Measurements from ENCODE around the gene TCFL5. TPM values are rescaled to one million over a fixed set of nuclear protein-coding genes. Genes with fewer than 3 reads are reported as not detected.

Gene TCFL5
- total RNA-seq, 1 donor from 2014 or later: 12.8 TPM

DNA sequence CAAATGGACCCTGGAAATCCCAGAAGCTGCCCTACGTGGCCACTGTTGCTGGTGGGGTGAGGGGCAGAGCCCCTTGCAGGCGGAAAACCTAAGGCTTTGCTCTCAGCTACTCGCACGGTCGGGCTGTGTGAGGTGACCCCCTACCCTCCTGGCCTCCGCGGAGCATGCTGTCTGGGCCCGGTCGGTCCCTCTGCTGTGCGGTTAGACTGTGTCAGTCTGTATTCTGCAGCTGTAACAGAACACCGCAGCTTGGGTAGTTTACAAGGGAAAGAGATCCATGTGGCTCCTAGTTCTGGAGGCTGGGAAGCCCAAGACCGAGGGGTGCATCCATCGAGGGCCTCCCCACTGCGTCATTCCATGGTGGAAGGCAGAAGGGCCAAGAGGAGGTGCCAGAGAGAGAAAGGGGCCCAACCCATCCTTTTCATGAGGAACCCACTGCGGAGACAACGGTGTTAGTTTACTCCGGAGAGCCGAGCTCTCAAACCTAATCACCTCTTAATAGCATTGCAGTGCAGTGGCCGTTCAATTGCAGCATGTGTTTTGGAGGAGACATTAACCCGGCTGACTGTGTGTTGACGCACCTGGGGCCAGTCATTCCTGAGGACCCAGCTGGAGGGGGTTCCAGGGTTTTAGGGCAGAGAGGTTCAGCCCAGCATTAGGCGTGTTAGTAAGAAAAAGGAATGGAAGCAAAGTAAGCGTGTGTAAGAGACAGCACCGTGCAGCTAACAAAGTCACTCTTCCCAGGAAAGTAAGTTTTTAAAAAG, 26.5 kb downstream of the TCFL5 start:
- H3K9me3 Mint-ChIP-seq (ENCODE audit: unreplicated experiment): no peaks in the 10 kb centered on the region
- peaks cover 19% of the 10 kb centered on the region for H3K4me1 Mint-ChIP-seq (ENCODE audit: unreplicated experiment)
- no peak overlapping the region for H3K27ac Mint-ChIP-seq (ENCODE audit: unreplicated experiment)
- H3K36me3 Mint-ChIP-seq (ENCODE audit: unreplicated experiment): no peaks in the 10 kb centered on the region
- DNase-seq (ENCODE audit: extremely low spot score, unreplicated experiment): no peak
- H3K27me3 Mint-ChIP-seq (ENCODE audit: unreplicated experiment): peaks cover 2% of the 10 kb centered on the region
- H3K4me3 Mint-ChIP-seq (ENCODE audit: unreplicated experiment): no peak overlapping the region
- TF ChIP-seq, protein P1, sequence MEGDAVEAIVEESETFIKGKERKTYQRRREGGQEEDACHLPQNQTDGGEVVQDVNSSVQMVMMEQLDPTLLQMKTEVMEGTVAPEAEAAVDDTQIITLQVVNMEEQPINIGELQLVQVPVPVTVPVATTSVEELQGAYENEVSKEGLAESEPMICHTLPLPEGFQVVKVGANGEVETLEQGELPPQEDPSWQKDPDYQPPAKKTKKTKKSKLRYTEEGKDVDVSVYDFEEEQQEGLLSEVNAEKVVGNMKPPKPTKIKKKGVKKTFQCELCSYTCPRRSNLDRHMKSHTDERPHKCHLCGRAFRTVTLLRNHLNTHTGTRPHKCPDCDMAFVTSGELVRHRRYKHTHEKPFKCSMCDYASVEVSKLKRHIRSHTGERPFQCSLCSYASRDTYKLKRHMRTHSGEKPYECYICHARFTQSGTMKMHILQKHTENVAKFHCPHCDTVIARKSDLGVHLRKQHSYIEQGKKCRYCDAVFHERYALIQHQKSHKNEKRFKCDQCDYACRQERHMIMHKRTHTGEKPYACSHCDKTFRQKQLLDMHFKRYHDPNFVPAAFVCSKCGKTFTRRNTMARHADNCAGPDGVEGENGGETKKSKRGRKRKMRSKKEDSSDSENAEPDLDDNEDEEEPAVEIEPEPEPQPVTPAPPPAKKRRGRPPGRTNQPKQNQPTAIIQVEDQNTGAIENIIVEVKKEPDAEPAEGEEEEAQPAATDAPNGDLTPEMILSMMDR (IDR thresholded peaks at IDR 0.05): no peak

DNA sequence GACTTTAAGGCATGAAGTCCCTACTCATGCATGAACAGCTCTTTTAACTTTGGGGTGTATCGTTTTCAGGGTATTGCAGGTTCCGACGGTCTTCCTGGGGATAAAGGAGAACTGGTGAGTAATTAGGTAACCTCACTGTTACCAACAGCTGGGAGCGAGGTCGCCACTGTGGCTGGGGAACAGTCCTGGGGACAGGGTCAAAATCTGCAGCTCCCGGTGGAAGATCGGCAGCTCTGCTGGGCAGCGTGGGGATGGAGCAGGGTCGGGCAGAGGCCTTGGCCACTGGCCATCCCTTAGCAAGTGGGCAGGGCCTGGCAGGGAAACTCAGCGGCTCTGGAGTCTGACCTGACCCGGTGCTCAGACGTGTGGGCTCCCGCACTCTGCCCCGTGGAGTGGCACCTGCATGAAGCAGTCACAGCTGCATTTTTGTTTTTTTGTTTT, 28.7 kb downstream of the TCFL5 start:
- no peaks in the 10 kb centered on the region for H3K9me3 Mint-ChIP-seq (ENCODE audit: unreplicated experiment)
- H3K4me3 Mint-ChIP-seq (ENCODE audit: unreplicated experiment): no peak overlapping the region
- no peak overlapping the region for H3K27ac Mint-ChIP-seq (ENCODE audit: unreplicated experiment)
- H3K27me3 Mint-ChIP-seq (ENCODE audit: unreplicated experiment): peaks cover 2% of the 10 kb centered on the region
- TF ChIP-seq, protein P1 (IDR thresholded peaks at IDR 0.05): no peak
- no peak for DNase-seq (ENCODE audit: extremely low spot score, unreplicated experiment)
- H3K4me1 Mint-ChIP-seq (ENCODE audit: unreplicated experiment): peaks cover 19% of the 10 kb centered on the region
- H3K36me3 Mint-ChIP-seq (ENCODE audit: unreplicated experiment): no peaks in the 10 kb centered on the region

DNA sequence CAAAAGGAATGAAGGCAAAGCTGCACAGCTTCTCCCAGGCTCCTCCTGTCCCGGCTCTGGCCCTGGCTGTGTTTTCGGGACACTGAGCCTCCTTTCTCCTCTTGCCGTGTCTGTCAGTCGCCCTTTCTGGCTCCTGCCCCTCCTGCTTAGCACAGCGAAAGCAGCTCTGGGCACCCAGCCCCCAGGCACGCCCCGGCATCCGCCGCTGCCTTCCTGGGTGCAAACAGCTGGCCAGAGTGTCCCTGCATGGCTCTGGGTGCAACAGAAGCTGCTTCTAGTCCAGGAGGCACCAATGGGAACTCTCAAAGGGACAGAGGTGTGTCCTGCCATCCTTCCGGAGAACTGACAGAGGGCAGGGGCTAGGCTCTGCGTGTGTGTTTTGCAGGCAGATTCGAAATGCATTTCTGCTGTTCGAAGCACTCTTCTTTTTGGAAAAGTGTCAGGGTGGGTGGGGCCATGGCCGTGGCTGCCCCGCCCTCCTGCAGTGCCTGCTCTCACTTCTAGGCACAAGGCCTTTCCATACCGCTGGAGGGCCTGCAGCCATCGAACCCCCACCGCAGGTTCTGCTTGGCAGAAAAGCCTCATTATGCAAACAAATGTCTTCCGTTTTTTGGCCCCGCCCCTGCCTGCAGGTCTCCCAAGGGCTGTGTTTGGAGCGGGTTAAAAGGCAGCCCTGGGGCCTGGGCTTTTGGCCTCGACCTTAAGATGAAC, 29.3 kb downstream of the TCFL5 start:
- Mint-ChIP-seq H3K36me3 (ENCODE audit: unreplicated experiment) (no peaks in the 10 kb centered on the region), H3K27ac (ENCODE audit: unreplicated experiment) (no peak overlapping the region), H3K9me3 (ENCODE audit: unreplicated experiment) (no peaks in the 10 kb centered on the region), H3K4me1 (ENCODE audit: unreplicated experiment) (peaks cover 19% of the 10 kb centered on the region), H3K4me3 (ENCODE audit: unreplicated experiment) (no peak overlapping the region), H3K27me3 (ENCODE audit: unreplicated experiment) (peaks cover 2% of the 10 kb centered on the region)
- no peak for DNase-seq (ENCODE audit: extremely low spot score, unreplicated experiment)
- TF ChIP-seq, protein P1 (IDR thresholded peaks at IDR 0.05): no peak

DNA sequence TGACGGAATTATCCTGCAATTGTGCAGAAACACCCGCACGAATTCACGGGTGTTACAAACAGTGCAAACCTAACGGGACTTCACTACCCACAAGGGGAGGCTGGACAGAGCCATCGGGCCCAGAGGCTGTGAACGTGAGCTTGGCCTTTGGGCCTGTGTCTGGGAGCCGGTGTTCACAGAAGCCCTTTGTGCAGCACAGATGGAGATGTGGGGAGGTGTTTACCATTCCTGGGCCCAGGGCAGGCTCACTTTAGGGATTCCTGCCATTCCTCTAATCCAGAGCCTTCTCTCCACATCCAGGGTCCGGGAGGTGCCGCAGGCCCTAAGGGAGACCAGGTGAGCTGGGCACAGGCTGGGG, 29.8 kb downstream of the TCFL5 start:
- no peak overlapping the region for H3K4me3 Mint-ChIP-seq (ENCODE audit: unreplicated experiment)
- H3K27ac Mint-ChIP-seq (ENCODE audit: unreplicated experiment): no peak overlapping the region
- TF ChIP-seq, protein P1 (IDR thresholded peaks at IDR 0.05): no peak
- peaks cover 2% of the 10 kb centered on the region for H3K27me3 Mint-ChIP-seq (ENCODE audit: unreplicated experiment)
- DNase-seq (ENCODE audit: extremely low spot score, unreplicated experiment): no peak
- H3K9me3 Mint-ChIP-seq (ENCODE audit: unreplicated experiment): no peaks in the 10 kb centered on the region
- H3K36me3 Mint-ChIP-seq (ENCODE audit: unreplicated experiment): no peaks in the 10 kb centered on the region
- peaks cover 19% of the 10 kb centered on the region for H3K4me1 Mint-ChIP-seq (ENCODE audit: unreplicated experiment)

DNA sequence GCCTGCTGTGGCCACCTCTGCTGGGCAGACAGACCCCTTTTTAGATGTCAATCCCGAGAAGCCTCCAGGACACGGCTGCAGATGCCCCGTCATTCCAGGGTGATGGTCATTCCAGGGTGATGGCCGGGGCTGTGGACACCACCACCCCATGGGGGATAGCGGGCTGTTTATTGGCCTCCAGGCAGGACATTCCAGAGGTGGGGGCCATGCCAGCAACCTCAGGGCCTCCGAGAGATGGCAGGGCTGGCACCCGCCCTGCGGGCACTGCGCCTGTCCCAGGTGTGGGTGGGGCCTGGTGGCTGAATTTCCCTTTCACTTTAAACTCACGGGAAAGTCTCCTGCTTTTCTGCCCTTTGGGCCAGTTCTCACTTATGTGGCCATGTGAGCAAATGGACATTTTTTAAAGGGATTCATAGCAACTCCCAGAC, 30.2 kb downstream of the TCFL5 start:
- Mint-ChIP-seq H3K9me3 (ENCODE audit: unreplicated experiment) (no peaks in the 10 kb centered on the region), H3K4me1 (ENCODE audit: unreplicated experiment) (peaks cover 19% of the 10 kb centered on the region), H3K27ac (ENCODE audit: unreplicated experiment) (no peak overlapping the region), H3K4me3 (ENCODE audit: unreplicated experiment) (no peak overlapping the region), H3K27me3 (ENCODE audit: unreplicated experiment) (no peaks in the 10 kb centered on the region), H3K36me3 (ENCODE audit: unreplicated experiment) (no peaks in the 10 kb centered on the region)
- TF ChIP-seq, protein P1 (IDR thresholded peaks at IDR 0.05): no peak
- DNase-seq (ENCODE audit: extremely low spot score, unreplicated experiment): no peak

Data from osteocyte (in vitro differentiated cells).